ENCODE data around the gene ANGPTL7.
"Not testable (repeated sequence)": the region's sequence is repeated elsewhere in the genome, so short reads cannot be mapped to it uniquely, and the experiment has no call there.

Gene ANGPTL7

DNA sequence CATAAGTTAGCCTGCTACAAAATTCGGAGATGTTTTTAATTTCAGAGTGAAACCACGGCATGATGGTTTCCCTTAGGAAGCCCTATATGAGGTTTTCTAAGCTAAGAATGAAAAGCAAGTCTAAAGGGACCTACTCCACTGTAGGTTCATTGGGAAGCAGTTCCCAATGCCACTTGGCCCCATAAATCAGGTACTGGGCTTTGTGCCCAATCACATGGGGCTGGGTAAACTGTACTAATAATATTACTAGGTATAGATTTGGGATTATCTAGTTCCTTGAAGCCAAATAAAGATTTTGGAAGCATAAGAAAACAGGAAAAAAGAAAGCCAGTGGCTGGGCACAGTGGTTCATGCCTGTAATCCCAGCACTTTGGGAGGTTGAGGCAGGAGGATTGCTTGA, 19.1 kb upstream of the ANGPTL7 start:
- no peak for DNase-seq (ENCODE audit: low read depth)

DNA sequence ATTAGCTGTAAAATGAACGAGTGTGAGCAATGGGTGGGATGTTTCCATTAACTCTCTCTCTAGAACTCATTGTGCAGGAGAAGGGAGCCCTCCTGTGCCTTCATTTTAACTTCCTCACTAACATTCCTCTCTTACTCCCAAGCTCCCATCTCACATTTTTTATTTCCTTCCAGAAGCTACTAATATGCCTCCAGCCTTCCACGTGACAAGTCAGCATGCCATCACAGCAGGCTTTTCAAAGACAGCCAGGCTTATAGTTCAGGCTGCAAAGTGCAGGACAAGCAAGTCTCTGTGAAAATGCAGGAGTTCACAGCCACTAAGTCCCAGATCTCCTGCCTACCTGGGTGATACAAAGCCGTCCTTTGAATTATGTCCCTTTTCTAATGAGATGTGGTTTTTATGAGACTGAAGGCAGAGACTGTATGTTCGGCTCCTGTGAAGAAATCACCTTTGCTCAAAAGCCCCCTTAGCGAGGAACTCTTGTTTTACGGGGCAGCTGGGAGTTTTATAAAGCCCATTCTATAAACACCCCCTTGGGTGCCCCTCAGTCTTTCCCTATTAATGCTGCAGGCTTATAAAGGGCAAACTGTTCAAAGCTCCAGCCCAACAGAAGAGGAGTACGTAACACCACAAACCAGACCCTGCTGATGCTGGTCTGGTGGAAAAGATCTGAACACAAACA, 14.8 kb upstream of the ANGPTL7 start:
- no peak for DNase-seq (ENCODE audit: low read depth)

DNA sequence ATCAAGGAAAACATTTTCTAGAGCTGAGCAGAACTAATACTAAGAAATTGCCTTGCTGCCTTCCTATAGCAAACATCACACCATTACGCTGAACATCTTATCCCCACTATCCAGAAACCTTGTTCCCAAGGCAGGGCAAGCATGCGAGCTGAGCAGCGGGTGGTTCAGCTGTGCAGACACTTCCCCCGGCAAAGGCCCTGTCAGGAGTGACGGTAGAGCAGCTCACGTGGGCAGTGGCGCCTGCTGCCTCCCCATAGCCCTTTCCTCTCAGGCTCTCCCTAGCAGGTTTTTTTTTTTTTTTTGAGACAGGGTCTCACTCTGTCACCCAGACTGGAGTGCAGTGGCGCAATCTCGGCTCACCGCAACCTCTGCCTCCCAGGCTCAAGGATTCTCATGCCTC, 13.7 kb upstream of the ANGPTL7 start:
- DNase-seq (ENCODE audit: low read depth): no peak

DNA sequence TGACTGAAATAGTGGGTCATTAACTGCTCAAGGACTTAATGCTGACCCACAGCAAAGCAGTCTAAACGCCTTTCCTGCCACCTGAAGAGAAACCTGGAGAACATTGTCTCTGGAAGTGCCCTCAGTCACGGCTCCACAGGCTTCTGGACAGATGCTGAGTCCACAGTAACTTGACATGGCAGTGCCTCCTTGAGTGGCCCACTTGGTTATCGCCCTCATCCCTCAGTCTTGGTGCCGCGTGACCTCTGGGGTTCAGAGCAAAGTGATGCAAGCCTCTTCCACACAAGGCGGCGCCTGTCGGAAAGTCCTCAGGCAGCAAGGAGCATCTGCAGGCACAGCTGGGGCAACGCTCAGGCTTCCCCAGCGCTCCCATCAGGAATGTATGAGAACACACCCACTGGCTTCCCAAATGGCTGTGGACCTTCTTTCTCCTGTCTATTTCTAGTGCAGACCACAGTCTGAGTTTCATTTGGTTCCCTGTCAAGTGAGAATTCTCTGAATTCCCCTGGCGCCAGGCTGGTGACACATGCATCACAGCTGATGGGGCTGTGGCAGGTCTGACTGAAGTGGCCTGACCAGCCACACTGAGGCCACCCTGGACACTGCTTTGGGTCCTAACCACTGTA, 13.0 kb upstream of the ANGPTL7 start:
- DNase-seq (ENCODE audit: low read depth): no peak

GRCh38 chr1:11178021-11179015, 10.8 kb upstream of the ANGPTL7 start:
- DNase-seq (ENCODE audit: low read depth): no peak

- DNase-seq (ENCODE audit: low read depth): no peak
Observed at GRCh38 chr1:11179125-11179524, 10.0 kb upstream of the ANGPTL7 start.

DNA sequence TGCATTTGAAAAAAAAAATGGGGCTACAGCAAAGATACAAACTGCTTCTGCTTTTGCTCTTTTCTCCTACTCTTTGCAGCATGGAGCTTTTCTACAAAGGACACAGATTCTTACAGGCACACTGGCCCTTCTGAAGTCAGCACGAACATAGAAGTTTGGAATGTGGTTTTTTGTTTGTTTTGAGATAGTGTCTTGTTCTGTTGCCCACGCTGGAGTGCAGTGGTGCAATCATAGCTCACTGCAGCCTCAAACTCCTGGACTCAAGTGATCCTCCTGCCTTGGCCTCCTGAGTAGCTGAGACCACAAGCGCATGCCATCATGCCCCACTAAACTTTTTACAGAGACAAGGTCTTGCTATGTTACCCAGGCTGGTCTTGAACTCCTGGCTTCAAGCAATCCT, 9.4 kb upstream of the ANGPTL7 start:
- not testable (repeated sequence) for DNase-seq (ENCODE audit: low read depth)

DNA sequence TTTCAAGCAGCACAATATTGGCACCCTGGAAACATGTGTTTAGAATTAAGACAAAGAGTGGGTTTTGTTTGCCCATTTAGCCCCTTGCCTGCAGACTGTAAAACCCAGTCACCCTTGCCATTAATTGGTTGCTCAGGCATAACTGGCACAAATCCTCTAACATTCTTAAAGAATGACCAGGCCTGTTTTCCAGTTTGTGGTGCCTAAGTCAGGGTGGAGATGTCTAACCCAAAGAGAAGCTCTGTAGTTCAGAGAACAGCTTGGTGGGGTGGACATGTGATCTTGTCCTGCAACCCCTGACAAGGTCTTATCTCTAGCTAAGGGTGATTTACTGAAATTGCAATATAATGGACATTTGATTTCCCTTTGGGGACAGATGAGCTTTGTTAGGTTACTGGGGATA, 8.8 kb upstream of the ANGPTL7 start:
- DNase-seq (ENCODE audit: low read depth): no peak

GRCh38 chr1:11182884-11183283, 6.3 kb upstream of the ANGPTL7 start:
- DNase-seq (ENCODE audit: low read depth): no peak

- no peak for DNase-seq (ENCODE audit: low read depth)
Observed at GRCh38 chr1:11184973-11185372, 4.2 kb upstream of the ANGPTL7 start.

DNA sequence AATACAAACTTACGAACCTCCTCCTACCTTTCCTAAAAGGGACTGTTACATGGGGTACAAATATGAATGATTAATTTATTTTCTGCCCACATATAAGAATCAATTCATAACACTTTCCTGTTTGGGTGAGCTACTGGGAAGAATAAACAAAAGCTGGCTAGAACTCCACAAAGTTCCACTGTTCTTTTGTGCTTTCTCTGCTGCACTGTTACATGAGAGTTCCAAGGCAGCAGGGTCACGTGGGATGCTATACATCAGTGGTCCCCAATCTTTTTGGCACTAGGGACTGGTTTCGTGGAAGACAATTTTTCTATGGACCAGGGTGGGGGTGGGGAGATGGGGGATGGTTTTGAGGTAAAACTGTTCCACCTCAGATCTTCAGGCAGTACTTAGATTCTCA, 2.2 kb upstream of the ANGPTL7 start:
- DNase-seq (ENCODE audit: low read depth): no peak

- DNase-seq (ENCODE audit: low read depth): no peak
Observed at GRCh38 chr1:11187494-11187893, 1.7 kb upstream of the ANGPTL7 start.

DNA sequence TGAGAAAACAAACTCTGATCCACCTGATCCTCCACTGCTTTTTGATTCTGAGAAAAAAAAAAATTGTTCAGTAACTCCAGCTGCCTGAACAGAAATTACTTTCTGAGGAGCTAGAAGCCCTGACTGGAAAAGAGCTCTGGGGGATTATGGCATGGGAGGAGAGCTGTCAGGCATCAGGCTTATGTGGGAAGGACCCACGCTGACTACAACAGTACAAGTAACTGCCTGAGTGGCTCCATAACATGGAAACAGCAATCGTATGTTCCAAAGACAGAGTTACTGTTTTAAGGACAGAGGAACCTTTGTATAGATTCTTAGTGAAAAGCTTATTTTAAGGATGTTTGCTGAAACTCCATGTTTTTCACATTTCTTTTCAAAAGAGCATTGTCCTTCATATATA, 1.2 kb upstream of the ANGPTL7 start:
- DNase-seq (ENCODE audit: low read depth): no peak

- no peak for DNase-seq (ENCODE audit: low read depth)
Observed at GRCh38 chr1:11188381-11188780, 774 bp upstream of the ANGPTL7 start.

DNA sequence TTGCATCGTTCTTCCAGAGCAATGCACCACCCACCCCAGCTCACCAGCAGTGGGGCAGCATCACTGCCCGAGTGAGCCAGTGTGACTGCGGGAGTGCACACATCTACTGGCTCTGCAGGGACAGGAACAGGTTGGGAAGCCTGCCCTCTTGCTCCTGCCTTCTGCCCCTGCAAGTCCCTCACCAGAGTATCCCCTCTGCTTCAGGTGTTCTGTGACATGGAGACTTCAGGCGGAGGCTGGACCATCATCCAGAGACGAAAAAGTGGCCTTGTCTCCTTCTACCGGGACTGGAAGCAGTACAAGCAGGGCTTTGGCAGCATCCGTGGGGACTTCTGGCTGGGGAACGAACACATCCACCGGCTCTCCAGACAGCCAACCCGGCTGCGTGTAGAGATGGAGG, 4.2 kb downstream of the ANGPTL7 start:
- DNase-seq (ENCODE audit: low read depth): no peak

DNA sequence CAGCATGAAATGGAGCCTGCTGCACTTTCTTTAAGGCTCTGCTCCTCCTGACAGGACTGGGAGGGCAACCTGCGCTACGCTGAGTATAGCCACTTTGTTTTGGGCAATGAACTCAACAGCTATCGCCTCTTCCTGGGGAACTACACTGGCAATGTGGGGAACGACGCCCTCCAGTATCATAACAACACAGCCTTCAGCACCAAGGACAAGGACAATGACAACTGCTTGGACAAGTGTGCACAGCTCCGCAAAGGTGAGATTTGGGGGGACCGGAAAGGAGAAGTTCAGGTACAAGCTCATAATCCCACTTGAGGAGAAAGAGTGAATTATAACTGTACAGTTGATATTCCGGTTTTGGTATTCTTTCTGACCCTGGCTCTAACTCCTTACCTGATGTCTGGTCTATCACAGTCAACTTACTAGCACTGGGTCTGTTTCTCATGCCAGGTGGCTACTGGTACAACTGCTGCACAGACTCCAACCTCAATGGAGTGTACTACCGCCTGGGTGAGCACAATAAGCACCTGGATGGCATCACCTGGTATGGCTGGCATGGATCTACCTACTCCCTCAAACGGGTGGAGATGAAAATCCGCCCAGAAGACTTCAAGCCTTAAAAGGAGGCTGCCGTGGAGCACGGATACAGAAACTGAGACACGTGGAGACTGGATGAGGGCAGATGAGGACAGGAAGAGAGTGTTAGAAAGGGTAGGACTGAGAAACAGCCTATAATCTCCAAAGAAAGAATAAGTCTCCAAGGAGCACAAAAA, 5.4 kb downstream of the ANGPTL7 start:
- DNase-seq (ENCODE audit: low read depth): no peak

GRCh38 chr1:11196945-11197344, 7.8 kb downstream of the ANGPTL7 start:
- no peak for DNase-seq (ENCODE audit: low read depth)

DNA sequence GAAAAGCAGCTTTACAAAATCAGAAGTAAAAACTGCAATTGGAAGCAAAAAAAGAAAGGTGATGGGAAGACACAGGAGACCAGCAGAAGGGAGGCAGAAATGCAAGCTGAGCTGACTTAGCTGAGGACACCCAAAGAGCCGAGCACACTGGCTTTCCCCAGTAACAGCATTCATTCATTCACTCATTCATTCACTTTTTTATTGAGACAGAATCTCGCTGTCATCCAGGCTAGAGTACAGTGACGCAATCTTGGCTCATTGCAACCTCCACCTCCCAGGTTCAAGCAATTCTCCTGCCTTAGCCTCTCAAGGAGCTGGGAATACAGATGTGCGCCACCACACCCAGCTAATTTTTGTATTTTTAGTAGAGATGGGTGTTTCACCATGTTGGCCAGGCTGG, 8.2 kb downstream of the ANGPTL7 start:
- DNase-seq (ENCODE audit: low read depth): no peak

- DNase-seq (ENCODE audit: low read depth): no peak
Observed at GRCh38 chr1:11198257-11198656, 9.1 kb downstream of the ANGPTL7 start.

- no peak for DNase-seq (ENCODE audit: low read depth)
Observed at GRCh38 chr1:11198851-11199594, 9.9 kb downstream of the ANGPTL7 start.

- DNase-seq (ENCODE audit: low read depth): no peak
Observed at GRCh38 chr1:11204396-11205190, 15.4 kb downstream of the ANGPTL7 start.

Data from activated T-cell treated with anti-CD3 and anti-CD28 coated beads for 24 hours (primary cell).